Measurements from ENCODE around the gene ERC2. TPM values are rescaled to one million over a fixed set of nuclear protein-coding genes. Genes with fewer than 3 reads are reported as not detected.

ERC2 gene
- total RNA-seq, 2 donors from 2014 or later: 0.21 TPM; not detected in 1

DNA sequence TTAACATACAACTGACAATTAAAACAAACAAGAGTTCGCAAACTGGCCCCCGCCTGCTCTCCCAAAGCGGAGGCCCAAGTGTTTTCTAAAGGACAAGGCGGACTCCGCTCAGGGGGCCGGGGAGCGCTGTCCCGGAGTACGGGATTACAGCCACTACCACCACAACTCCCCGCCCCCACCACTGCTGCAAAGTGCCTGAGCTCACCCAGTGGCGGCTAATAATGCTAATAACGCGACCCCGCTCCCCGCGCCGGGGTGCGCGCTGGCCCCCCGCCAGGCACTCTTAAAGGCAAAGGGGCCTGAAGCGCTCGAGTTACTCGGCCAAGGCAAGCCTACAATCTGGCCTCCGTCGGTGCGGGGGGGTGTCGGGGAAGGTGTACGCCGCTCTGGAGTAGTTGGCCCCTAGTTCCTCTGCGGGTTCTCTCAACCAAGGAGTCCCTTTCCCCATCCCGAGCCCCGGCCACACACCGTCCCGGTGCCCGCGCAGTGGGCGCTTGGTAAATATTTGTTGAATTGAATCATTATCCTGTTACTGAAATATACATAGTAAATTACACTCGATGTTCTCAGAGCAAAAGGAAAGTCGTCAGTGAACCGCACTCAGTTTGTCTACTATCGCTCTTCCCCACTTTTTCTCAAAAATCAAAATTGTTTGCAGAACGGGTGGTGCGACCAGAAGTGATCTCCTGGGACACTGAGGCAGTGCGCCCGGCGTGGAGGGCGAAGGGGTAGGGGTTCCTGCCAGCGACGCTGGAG is 982.0 kb downstream of the ERC2 start:
- H3K27ac Mint-ChIP-seq: no peak overlapping the region
- no peaks in the 10 kb centered on the region for H3K9me3 ChIP-seq (ENCODE audit: control insufficient read depth, low read length, poor library complexity, severe bottlenecking)

GRCh38 chr3:55484801-55485791 is 983.2 kb downstream of the ERC2 start:
- ATAC-seq (no peak), DNase-seq (no peak)
- H3K27me3 Mint-ChIP-seq: peaks cover 70% of the 10 kb centered on the region
- peak overlapping the region; percentile 13 for H3K4me3 Mint-ChIP-seq
- H3K36me3 Mint-ChIP-seq (ENCODE audit: low read depth): peaks cover 6% of the 10 kb centered on the region
- H3K9me3 ChIP-seq (ENCODE audit: control insufficient read depth, low read length, poor library complexity, severe bottlenecking): no peaks in the 10 kb centered on the region
- H3K27ac Mint-ChIP-seq: no peak overlapping the region
- peaks cover 10% of the 10 kb centered on the region for H3K4me1 Mint-ChIP-seq

More for the DNA sequence above, 982.0 kb downstream of the ERC2 start:
- H3K36me3 Mint-ChIP-seq (ENCODE audit: low read depth): peaks cover 6% of the 10 kb centered on the region
- H3K4me3 Mint-ChIP-seq: peak overlapping the region; percentile 84
- H3K27me3 Mint-ChIP-seq: peaks cover 70% of the 10 kb centered on the region
- peaks cover 10% of the 10 kb centered on the region for H3K4me1 Mint-ChIP-seq
- no peak for DNase-seq
- no peak for ATAC-seq

- H3K9me3 ChIP-seq (ENCODE audit: control insufficient read depth, low read length, poor library complexity, severe bottlenecking): no peaks in the 10 kb centered on the region
- ATAC-seq: no peak
- Mint-ChIP-seq H3K36me3 (ENCODE audit: low read depth) (peaks cover 4% of the 10 kb centered on the region), H3K4me3 (no peak overlapping the region), H3K27me3 (peaks cover 70% of the 10 kb centered on the region), H3K27ac (no peak overlapping the region), H3K4me1 (peaks cover 10% of the 10 kb centered on the region)
- no peak for DNase-seq
Measured at GRCh38 chr3:55484191-55484689, 984.0 kb downstream of the ERC2 start.

GRCh38 chr3:55483196-55484095 is 984.8 kb downstream of the ERC2 start:
- Mint-ChIP-seq H3K36me3 (ENCODE audit: low read depth) (peaks cover 4% of the 10 kb centered on the region), H3K27ac (no peak overlapping the region), H3K27me3 (peaks cover 65% of the 10 kb centered on the region), H3K4me3 (no peak overlapping the region), H3K4me1 (peaks cover 10% of the 10 kb centered on the region)
- DNase-seq (no peak), ATAC-seq (no peak)
- no peaks in the 10 kb centered on the region for H3K9me3 ChIP-seq (ENCODE audit: control insufficient read depth, low read length, poor library complexity, severe bottlenecking)

DNA sequence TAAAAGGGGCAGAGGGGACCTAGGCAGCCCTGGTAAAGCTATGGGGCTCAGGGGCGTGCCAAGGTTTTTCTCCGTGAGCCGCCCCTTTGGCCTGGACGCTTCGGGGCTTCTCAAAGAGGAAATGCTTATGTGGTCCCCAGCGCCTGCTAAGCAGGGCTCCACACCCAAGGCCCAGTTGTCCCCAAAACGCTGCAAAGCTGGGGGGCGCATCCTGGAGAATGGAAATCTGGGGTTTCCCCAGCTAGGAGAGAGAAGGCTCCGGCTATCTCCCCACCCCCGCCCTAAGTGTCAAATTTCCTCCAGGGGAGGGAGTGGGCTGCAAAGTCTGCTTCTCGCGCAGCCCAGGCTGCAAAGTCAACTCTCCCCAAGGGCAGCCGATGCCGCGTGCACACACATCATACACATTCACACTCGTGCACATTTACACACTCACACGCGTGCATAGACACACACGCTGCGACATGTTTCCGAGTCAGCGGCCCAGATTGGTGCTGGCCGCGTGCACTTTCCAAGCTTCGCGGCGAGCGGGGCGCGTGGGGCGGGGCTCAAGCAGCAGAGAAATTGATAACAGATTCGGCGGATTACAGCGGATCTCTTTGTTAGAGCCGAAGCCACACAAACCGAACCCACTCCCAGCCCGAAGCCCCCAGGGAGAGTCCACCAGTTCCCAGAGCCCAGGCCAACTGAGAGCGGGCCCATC is 985.6 kb downstream of the ERC2 start:
- peaks cover 4% of the 10 kb centered on the region for H3K36me3 Mint-ChIP-seq (ENCODE audit: low read depth)
- no peak for DNase-seq
- peaks cover 73% of the 10 kb centered on the region for H3K27me3 Mint-ChIP-seq
- peaks cover 9% of the 10 kb centered on the region for H3K4me1 Mint-ChIP-seq
- ATAC-seq: no peak
- H3K9me3 ChIP-seq (ENCODE audit: control insufficient read depth, low read length, poor library complexity, severe bottlenecking): no peaks in the 10 kb centered on the region
- no peak overlapping the region for H3K4me3 Mint-ChIP-seq
- no peak overlapping the region for H3K27ac Mint-ChIP-seq

DNA sequence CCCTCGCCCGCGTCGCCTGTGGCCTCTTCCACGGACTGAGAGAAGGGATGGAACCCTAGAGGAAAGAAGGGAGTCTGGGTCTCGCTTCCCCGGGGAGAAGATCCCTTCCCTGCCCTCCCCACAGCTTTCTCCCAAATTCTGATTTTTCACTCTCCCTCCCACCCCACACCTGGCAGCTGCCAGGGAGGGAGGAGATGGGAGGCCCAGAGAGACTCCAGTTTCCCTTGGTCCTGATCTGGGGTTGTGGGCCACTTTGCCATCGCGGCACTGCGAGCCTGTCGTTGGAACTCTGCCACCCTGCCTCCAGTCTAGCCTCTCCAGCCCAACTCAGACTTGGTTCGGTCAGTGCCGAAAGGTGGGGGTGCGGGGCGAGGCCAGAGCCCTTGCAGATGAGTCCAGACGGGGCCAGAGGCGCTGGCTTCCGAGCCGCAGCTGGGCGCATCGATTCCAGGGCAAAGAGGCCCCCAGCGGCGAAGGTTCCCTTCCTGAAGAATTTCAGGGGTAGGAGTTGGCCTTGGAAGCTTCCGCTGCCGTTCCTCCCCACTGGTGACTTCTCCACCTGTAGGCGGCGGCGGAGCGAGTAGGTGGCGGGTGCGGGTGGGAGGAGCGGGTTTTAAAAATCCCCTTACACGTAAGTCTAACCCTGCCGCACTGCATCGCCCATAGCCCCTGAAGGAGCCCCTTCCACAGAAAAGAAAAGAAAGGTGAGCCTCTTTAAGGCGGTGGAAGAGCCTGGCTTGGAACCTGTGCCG is 986.3 kb downstream of the ERC2 start:
- no peak overlapping the region for H3K4me3 Mint-ChIP-seq
- H3K36me3 Mint-ChIP-seq (ENCODE audit: low read depth): peaks cover 4% of the 10 kb centered on the region
- DNase-seq (no peak), ATAC-seq (no peak)
- peaks cover 8% of the 10 kb centered on the region for H3K4me1 Mint-ChIP-seq
- H3K27ac Mint-ChIP-seq: no peak overlapping the region
- H3K27me3 Mint-ChIP-seq: peaks cover 78% of the 10 kb centered on the region
- H3K9me3 ChIP-seq (ENCODE audit: control insufficient read depth, low read length, poor library complexity, severe bottlenecking): no peaks in the 10 kb centered on the region

DNA sequence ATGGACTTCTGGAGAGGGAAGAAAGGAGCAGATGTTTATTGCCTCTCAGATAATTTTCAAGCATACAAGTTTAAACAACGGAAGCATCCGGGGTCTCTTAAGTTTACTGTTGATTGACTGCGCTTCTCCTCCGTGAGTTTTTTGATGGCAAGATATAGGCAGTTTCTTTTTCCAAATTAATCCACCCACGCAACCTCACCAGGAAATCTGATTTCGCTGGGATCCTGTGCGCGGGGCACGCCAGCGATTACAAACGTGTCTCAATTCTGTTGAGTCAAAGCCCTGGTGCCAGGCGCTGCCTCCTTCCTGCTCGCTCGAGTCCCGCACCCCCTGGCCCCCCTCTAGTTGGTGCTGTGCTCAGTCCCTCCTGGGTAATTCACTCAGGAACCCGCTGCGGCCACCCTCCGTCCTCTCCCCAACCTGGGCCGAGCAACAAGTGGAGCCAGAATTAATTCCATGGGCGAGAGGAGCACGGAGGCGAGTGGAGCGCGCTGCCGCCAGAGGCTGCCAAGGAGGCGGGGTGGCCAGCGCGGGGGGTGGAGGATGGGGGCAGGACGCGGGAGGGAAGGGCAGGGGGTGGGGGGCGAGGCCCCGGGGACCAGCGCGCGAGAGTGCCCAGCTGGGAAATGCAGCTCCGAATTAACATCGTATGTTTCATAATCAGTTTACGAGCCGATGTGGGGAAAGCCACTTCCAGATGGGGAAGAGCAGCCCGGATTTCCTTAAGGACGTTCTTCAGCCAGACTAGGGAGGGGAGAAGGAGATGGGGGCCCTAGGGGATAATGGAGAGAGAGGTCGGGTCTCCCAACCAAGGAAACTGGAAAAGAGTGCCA is 987.1 kb downstream of the ERC2 start:
- H3K27me3 Mint-ChIP-seq: peaks cover 74% of the 10 kb centered on the region
- no peak overlapping the region for H3K27ac Mint-ChIP-seq
- ATAC-seq: no peak
- no peaks in the 10 kb centered on the region for H3K9me3 ChIP-seq (ENCODE audit: control insufficient read depth, low read length, poor library complexity, severe bottlenecking)
- peaks cover 5% of the 10 kb centered on the region for H3K4me1 Mint-ChIP-seq
- peaks cover 4% of the 10 kb centered on the region for H3K36me3 Mint-ChIP-seq (ENCODE audit: low read depth)
- no peak overlapping the region for H3K4me3 Mint-ChIP-seq
- DNase-seq: no peak

- Mint-ChIP-seq H3K36me3 (ENCODE audit: low read depth) (no peaks in the 10 kb centered on the region), H3K4me3 (no peak overlapping the region), H3K4me1 (no peaks in the 10 kb centered on the region), H3K27me3 (peaks cover 58% of the 10 kb centered on the region), H3K27ac (no peak overlapping the region)
- DNase-seq: no peak
- no peak for ATAC-seq
- no peaks in the 10 kb centered on the region for H3K9me3 ChIP-seq (ENCODE audit: control insufficient read depth, low read length, poor library complexity, severe bottlenecking)
Measured at GRCh38 chr3:55477306-55478303, 990.7 kb downstream of the ERC2 start.

DNA sequence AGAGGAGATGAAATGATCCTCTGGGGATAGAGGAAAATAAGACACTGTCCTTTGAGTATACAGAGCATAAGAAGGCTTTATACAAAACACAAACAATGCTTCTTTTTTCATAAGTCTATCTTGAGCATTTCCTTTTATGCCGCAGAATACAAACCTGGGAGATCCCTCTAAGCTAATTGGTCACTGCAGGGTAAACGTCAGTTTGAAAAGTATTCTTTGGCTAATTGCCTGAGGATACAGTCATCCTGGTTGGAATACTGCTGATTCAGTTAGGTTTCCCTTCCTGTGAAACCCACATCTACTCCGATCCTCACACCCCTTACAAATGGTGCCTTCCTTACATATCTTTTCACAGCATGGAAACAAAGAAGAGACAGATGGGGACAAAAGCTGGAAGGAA is 991.8 kb downstream of the ERC2 start:
- no peak for ATAC-seq
- Mint-ChIP-seq H3K27me3 (peaks cover 53% of the 10 kb centered on the region), H3K4me1 (no peaks in the 10 kb centered on the region), H3K4me3 (no peak overlapping the region), H3K27ac (no peak overlapping the region), H3K36me3 (ENCODE audit: low read depth) (no peaks in the 10 kb centered on the region)
- H3K9me3 ChIP-seq (ENCODE audit: control insufficient read depth, low read length, poor library complexity, severe bottlenecking): no peaks in the 10 kb centered on the region
- DNase-seq: no peak

DNA sequence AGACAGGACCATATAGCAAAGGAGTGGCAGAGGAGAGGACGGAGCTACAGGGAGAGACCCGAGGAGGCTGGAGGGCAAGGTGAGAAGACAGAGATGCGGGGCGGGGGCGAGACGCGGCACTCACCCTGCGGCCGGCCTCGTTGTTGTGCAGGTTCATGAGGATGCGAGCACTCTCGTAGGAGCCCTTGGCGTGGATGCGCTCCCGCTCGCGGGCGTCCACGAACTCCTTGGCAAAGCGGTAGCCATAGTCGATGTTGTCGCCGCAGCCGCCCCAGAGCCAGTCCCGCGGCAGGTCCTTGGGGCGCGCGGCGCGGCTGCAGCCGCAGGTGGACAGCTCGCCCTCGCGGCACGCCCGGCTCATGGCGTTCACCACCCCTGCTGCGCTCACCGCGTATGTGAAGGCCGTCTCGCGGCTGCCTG is 994.0 kb downstream of the ERC2 start:
- Mint-ChIP-seq H3K4me3 (no peak overlapping the region), H3K36me3 (ENCODE audit: low read depth) (no peaks in the 10 kb centered on the region), H3K4me1 (no peaks in the 10 kb centered on the region), H3K27me3 (peaks cover 31% of the 10 kb centered on the region), H3K27ac (no peak overlapping the region)
- no peaks in the 10 kb centered on the region for H3K9me3 ChIP-seq (ENCODE audit: control insufficient read depth, low read length, poor library complexity, severe bottlenecking)
- DNase-seq (no peak), ATAC-seq (no peak)

All from T-helper 17 cell (primary cell).